Activated CD8-positive, alpha-beta memory T cell treated with anti-CD3 and anti-CD28 coated beads, Interleukin-2, amount 50 U/mL, for 1 hour (primary cell): ENCODE results near the gene MACROD2.
"Not testable (repeated sequence)": the region's sequence is repeated elsewhere in the genome, so short reads cannot be mapped to it uniquely, and the experiment has no call there.

Source experiments
- DNase-seq: peaks from one replicate; pipeline ENCODE4 v3.0.0-alpha.2; 2020; ENCODE audit errors: extremely low read depth

Gene MACROD2

GRCh38 chr20:15342991-15343523, 1347.7 kb downstream of the MACROD2 start:
- no peak for DNase-seq

GRCh38 chr20:15345287-15345686, 1350.0 kb downstream of the MACROD2 start:
- DNase-seq = no peak

GRCh38 chr20:15346657-15347280, 1351.5 kb downstream of the MACROD2 start:
- no peak for DNase-seq

GRCh38 chr20:15359056-15359455, 1363.7 kb downstream of the MACROD2 start:
- no peak for DNase-seq

GRCh38 chr20:15362849-15363248, 1367.5 kb downstream of the MACROD2 start:
- no peak for DNase-seq

- no peak for DNase-seq
Measured at GRCh38 chr20:15364781-15365180, 1369.5 kb downstream of the MACROD2 start.

GRCh38 chr20:15370370-15370769, 1375.1 kb downstream of the MACROD2 start:
- no peak for DNase-seq

GRCh38 chr20:15374682-15375081, 1379.4 kb downstream of the MACROD2 start:
- no peak for DNase-seq

- DNase-seq = no peak
Measured at GRCh38 chr20:15375836-15376235, 1380.5 kb downstream of the MACROD2 start.

- DNase-seq = not testable (repeated sequence)
Measured at GRCh38 chr20:15377603-15378002, 1382.3 kb downstream of the MACROD2 start.

- no peak for DNase-seq
Measured at GRCh38 chr20:15378151-15378550, 1382.8 kb downstream of the MACROD2 start.

GRCh38 chr20:15379681-15380296, 1384.5 kb downstream of the MACROD2 start:
- DNase-seq = no peak

- no peak for DNase-seq
Measured at GRCh38 chr20:15380770-15381169, 1385.5 kb downstream of the MACROD2 start.

- no peak for DNase-seq
Measured at GRCh38 chr20:15387228-15387627, 1391.9 kb downstream of the MACROD2 start.

- no peak for DNase-seq
Measured at GRCh38 chr20:15395457-15395856, 1400.1 kb downstream of the MACROD2 start.

- DNase-seq = no peak
Measured at GRCh38 chr20:15396026-15396425, 1400.7 kb downstream of the MACROD2 start.

GRCh38 chr20:15396900-15397299, 1401.6 kb downstream of the MACROD2 start:
- no peak for DNase-seq

GRCh38 chr20:15399781-15400180, 1404.5 kb downstream of the MACROD2 start:
- DNase-seq = no peak

GRCh38 chr20:15406072-15406471, 1410.8 kb downstream of the MACROD2 start:
- no peak for DNase-seq

- DNase-seq = no peak
Measured at GRCh38 chr20:15411781-15412180, 1416.5 kb downstream of the MACROD2 start.

- DNase-seq = no peak
Measured at GRCh38 chr20:15415908-15416307, 1420.6 kb downstream of the MACROD2 start.

GRCh38 chr20:15419856-15420255, 1424.5 kb downstream of the MACROD2 start:
- DNase-seq = no peak

- DNase-seq = no peak
Measured at GRCh38 chr20:15422966-15423365, 1427.7 kb downstream of the MACROD2 start.
